ENCODE data around the gene BRD1.

GRCh38 chr22:49856766-49857618 is 29.3 kb upstream of the BRD1 start:
- TF ChIP-seq CTCF (IDR thresholded peaks at IDR 0.05) (no peak), POLR2A (IDR thresholded peaks at IDR 0.05) (no peak)

Data from uterus (tissue), 2 donors.